Choroid plexus epithelial cell (primary cell): ENCODE data around the gene MKI67.
"Not testable (repeated sequence)": the region's sequence is repeated elsewhere in the genome, so short reads cannot be mapped to it uniquely, and the experiment has no call there.

ENCODE experiments used
- DNase-seq: peaks from one replicate; pipeline ENCODE4 v3.0.0-alpha.2; 2010; ENCODE audit warnings: low read depth
- H3K4me3 ChIP-seq: 2 replicates; pipeline ENCODE4 v1.5.1; 2011; ENCODE audit warnings: low read depth, mild to moderate bottlenecking, control low read depth, low read length, moderate library complexity
- TF ChIP-seq, protein P1 (sequence below): conservative IDR thresholded peaks from 2 replicates; pipeline ENCODE4 v1.5.1; 2011; ENCODE audit warnings: low read depth, mild to moderate bottlenecking, control low read depth, inconsistent platforms, low read length, moderate library complexity

The MKI67 gene

DNA sequence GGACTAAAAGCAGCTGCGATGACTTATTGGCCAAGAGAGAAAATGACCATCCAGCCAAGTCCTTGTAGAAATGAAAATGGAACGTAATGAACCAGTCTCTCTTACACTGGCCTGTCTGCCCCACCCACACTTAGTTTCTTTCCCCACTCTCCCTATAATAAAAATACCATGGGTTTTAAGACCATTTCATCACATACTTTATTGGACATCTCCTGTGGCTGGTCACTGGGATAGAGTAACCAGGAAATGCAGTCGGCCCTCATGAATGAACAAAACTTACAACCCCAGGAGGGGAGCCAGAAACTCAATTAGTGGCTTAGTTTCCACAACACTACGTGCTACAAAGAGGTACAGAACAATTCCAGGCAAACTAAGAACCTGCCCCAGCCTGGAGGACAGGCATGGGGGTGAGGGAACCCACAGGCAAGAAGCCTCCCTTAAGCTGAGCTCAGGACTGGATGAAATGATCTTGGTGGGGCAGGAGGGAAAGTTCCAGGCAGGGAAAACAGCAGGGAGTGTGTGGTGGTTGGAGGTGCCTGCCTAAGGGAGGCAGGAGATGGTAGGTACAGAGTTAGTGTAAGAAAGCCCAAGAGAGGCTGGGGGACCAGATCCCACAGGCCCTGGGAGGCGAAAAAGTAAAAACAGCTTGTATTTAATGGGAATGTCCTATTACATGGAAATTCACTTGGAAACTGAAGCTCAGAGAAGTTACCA is 29.6 kb downstream of the MKI67 start:
- no peak overlapping the region for H3K4me3 ChIP-seq
- TF ChIP-seq, protein P1, sequence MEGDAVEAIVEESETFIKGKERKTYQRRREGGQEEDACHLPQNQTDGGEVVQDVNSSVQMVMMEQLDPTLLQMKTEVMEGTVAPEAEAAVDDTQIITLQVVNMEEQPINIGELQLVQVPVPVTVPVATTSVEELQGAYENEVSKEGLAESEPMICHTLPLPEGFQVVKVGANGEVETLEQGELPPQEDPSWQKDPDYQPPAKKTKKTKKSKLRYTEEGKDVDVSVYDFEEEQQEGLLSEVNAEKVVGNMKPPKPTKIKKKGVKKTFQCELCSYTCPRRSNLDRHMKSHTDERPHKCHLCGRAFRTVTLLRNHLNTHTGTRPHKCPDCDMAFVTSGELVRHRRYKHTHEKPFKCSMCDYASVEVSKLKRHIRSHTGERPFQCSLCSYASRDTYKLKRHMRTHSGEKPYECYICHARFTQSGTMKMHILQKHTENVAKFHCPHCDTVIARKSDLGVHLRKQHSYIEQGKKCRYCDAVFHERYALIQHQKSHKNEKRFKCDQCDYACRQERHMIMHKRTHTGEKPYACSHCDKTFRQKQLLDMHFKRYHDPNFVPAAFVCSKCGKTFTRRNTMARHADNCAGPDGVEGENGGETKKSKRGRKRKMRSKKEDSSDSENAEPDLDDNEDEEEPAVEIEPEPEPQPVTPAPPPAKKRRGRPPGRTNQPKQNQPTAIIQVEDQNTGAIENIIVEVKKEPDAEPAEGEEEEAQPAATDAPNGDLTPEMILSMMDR, result no peak
- DNase-seq, result no peak

DNA sequence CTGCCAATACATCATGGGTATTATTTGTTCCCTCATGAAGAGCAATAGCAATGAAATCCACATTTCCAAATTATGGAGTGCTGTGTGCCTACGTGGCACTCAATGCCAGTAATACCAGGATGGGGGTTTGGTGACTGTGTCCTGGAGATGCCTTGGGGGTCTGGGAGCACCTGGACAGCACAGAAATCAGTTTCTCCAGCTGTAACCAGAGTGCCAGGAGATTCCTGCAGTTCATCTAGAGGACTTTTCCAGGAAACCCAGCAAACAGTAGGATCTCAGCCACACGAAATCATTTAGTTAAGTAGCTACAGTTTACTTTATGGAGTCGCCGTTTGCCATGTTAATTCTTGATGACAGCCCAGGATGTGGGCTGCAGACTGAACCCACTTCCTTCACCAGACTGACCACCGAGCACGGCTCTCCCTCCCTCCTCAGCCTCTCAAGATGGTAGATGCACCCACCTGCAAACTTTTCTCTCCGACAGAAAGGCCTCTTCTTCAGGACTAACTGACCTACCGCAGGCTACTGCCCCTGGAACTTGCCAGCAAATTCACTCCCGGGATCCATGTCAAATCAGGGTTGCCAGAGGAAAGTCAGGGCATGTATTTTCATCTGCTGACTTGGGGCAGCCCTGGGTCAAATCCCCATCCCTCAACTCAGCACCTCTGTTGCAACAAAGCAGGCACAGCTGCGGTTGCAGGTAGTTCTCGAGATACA is 30.3 kb downstream of the MKI67 start:
- no peak for DNase-seq
- TF ChIP-seq, protein P1, result no peak
- H3K4me3 ChIP-seq, result no peak overlapping the region

DNA sequence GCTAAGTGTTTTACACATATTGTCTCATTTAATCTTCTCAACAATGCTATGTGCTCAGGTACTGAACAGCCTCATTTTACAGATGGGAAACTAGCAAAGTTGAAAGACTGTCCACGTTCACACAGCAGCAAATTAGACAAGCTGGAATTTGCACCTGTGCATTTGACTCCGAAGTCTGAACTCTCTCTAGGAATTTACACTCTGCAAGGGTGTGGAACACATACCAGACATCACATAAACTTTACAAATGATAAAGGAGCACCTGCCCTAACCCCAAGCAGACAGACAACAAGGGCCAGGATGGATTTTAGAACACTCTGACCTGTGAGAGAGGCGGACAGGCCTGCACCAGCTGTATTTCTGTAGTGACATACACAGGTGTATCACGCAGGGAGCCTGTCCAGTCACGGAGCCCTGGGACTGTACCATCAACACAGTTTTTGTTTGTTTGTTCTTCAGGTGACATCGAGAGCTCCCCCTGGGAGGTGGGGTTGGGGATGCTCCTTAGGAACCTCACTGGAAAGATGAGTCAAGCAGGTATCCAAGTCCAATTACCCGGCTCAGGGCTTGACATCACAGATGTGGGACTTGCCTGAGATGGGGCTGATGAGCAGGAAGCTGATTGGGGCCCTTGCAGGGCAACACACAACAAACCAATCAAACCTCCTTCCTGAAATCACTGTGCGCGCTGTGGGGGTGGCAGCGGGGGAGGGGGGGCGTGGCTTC is 31.0 kb downstream of the MKI67 start:
- no peak for DNase-seq
- TF ChIP-seq, protein P1, result no peak
- no peak overlapping the region for H3K4me3 ChIP-seq

DNA sequence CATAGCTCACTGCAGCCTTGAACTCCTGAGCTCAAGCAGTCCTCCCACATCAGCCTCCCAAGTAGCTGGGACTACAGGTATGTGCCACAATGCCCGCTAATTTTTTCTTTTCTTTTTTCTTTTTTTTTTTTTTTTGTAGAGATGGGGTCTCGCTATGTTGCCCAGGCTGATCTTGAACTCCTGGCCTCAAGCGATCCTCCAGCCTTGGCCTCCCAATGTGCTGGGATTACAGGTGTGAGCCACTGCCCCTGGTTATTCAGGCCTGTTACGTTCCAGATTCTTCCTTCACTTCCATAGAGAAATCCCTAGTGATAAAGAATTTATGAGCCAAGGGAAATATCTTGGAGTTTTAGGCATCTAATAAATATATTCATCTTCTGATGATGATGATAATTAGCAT is 31.6 kb downstream of the MKI67 start:
- H3K4me3 ChIP-seq, DNase-seq: not testable (repeated sequence)

DNA sequence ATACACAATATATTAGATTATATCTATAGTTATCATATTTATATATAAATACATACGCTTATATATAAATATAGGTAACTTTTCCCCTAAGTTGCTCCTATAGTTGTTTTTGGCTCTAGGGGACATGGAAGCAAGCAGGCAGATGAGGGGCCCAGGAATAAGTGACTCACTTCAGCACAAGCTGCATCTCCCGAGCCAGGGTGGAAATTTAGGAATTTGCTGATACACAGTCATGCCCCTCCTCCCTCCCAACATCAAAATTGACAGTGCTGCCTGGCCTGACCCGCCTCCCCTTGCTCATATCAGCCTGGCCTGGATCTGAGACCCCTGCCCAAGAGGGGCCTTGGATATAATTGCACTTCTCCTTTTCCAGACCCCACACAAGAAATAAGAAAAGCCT is 33.8 kb downstream of the MKI67 start:
- no peak overlapping the region for H3K4me3 ChIP-seq
- no peak for DNase-seq
- TF ChIP-seq, protein P1, result no peak

DNA sequence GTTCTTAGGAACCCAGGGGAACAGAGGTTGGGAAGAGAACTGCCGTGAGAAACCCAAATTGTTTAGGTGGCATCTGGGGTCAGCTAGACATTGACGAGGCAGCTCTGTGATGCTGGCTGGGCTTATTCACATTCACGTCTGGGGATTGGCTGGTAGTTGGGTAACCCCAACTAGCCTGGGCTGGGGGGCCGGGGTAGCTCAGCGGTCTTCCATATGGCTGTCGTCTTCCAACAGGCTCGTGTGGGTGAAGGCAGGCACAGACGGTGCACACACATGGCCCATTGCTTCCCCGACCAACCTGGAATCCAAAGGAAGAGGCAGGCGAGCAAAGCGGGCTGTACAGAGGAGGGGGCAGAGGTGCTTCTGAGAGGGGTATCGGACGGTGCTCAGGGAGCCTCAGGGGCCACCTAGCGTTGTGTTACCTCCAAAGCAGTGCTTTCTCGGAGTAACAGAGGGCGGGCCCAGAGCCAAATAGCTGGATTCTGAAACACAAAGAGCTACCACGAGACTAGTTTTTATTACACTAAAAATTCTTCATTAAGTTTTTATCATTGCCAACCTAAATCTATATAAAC is 34.5 kb downstream of the MKI67 start:
- TF ChIP-seq, protein P1, result no peak
- no peak overlapping the region for H3K4me3 ChIP-seq
- DNase-seq, result no peak
